ENCODE data around the gene P3H2.

P3H2 gene

DNA sequence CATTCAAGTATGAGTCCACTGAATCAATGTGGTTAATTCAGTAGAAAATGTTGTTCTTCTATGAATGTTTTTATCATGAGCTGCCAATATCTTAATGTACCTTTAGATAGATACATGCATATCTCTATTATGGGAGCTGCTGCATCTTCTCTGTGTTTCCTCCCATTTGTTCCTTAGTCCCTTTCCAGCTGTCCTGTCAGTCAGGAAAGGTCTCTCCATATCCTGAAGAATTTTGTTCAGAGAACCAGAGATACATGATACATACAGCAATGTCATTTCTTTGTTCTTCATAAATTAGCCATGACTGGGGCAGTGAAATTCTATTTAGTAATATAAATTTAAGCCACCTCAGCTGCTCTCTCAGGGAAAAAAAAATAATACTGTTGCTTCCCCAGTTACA lies 103.7 kb downstream of the P3H2 start:
- no peak for DNase-seq

DNA sequence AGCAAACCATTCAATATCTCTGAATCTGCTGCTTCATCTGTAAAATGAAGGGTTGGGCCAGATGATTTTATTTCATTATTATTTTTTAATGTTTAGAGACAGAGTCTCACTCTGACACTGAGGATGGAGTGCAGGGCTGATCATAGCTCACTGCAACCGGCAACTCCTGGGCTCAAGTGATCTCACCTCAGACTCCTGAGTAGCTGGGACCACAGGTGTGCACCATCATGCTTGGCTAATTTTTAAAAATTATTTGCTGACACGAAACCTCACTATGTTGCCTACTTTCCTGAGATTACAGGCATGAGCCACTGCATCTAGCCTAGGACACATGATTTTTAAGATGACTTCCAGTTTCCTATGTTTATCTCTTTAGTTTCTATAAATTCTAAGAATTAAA lies 105.8 kb downstream of the P3H2 start:
- no peak for DNase-seq

DNA sequence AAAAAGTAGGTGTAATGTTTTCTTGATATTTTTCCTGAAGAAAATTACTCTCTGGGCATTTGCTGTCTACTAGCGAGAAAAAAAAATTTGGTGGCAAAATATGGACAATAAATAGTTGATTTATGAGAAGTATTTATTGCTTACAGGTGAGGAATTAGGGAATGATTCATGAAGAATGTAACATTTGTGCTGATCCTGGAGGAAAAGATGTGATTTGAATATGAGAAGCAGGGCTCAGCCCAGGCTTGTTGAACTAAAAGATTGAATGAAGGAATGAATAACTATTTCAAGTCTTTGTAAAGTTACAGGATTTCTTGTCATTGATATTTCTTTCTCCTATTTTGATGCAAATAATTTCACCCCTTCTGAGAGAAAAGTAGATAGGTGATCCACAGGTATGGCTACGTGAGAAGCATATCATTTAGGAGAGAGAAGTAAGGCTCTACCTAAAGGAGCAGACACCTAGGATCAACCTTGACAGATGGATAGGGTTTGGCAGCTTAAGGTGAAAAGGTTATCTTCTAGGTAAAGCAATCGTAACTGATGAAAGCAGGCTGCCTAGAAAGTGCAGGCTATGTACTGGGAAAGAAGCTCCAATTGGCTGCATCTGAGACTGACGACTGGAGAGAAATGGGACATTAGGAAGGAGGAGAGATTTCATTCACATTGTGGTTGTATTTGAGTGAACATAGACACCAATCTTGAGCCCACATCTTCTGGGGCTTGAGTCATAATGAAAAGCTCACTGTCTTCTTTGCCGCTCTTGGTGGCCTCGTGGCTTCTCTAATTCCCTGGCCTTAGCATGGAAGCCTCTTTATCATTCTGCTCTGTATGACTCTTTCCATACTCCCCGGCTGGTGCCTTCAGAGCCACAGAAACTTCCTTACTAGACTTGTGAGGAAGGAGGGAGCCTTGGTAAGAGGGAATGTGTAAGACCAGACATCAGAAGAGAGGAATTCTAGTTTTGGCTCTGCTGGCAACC lies 106.5 kb downstream of the P3H2 start:
- no peak for DNase-seq

DNA sequence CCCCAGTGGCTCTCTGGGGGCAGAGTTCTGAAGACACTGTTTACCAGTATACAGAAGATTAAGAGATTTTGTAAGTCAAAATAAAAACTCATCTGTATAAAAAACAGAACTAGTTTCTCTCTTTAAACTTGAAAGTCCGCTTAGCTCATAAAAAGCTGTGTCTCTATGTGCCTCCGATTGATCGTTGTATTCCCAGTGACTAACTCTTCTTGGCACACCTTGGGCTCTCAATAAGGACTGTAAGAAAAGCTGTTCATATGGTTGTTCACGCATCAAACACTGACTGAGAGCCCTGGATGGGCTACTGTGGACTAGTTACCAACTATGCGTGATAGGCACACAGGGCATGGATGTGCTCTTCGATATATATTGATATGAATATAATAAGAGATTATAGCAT lies 107.9 kb downstream of the P3H2 start:
- no peak for DNase-seq

DNA sequence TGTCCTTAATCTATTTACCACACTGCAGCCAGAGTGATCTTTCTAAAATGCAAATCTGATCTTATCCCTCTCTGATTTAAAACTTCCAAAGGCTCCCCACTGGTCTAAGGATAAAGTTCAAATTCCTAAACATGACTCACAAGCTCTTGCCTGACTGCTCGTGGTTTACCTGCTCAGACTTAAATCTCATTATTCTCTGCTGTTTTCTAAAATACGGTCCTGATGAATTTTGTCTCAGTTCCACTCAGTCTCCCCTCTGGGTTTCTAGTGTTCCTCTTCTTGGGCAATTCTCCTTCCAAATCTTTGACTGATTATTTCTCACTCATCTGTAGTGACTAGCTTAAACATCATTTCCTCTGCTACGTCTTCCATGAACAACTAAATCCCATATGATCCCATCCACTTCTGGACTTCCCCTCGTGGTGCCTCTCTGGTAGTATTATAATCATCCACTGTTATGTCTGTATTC lies 108.3 kb downstream of the P3H2 start:
- no peak for DNase-seq

DNA sequence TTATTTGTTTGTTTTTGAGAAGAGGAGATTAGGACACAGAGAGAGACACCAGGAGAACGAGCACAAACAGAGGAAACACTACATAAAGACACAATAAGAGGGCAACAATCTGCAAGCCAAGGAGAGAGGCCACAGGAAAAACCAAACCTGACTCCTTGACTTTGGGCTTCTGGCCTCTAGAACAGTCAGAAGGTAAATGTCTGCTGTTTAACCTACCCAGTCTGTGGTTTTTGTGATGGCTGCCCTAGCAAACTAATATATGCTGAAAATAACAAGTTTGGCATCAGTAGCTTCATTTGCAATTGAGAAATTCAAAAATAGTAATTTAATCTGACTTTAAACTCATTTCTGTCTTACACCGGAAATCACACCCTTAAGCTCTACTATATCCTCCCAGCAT lies 110.2 kb downstream of the P3H2 start:
- DNase-seq = no peak

DNA sequence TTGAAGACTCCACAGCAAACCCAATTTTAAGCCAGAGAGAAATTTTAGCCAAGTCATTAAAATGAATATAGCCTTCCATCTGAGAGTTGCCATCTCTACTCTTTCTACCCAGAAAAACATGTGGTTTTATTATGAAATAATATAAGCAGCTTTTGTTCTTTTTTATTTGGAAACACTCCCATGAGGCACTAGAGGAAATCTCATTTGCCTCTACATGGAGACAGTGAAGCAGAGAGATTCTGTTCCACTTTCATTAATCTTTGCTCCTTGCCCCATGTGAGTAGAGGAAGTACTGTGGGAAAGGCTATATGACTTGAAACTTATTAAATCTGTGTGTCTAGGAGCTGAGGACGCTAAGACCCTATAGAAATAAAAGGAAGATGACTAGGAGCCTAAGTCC lies 111.1 kb downstream of the P3H2 start:
- no peak for DNase-seq

DNA sequence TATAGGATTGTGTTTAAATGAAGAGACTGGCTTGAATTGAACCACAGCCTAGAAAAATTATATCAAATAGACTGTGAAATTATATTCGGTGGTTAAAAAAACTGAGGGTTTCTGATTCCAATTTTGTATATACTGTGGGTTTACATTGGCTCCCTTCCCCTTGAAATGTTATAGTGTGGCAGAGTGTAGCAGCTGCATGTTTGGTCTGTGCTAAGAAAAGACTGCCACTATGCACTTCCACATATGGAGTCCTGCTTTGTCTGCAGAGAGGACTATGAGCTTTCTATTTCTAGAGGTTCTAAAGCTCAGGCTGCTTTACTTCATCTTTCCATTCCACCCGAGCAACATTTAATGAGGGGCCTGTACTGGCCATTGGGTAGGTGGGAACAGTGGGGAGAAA lies 112.3 kb downstream of the P3H2 start:
- DNase-seq = no peak

DNA sequence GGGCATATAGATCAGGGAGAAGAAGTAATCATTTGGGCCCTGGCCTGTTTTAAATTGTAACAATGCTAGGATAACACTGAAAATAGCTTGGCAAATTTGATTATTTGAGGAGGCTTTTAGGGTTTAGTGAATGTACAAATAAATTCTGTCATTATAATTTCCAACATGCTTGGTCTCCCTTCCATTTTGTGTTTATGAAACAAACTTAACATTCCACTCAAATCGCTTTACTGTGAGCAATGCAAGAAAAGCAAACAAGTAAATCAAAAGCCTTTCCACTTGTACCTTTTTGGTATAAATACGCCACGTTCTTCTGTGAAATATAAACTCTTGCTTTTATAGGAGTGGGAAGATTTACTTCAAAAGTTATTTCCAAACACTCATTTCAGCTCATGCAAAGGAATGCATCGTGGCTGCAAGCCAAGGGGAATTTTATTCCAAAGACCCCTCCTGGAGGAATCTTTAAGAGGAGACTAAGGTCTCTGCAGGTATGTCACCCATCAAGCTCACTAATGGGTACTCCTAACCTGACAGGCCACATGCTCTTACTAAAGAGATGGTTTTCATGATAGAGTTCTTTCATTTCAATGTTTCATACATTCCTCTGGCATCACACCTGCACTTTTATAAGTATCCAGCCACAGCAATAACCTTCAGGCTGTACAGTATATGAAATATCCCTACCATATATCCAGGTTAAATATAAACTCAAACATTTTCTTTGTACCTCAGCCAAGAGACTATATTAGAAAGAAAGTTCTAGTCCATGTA lies 115.2 kb downstream of the P3H2 start:
- no peak for DNase-seq

DNA sequence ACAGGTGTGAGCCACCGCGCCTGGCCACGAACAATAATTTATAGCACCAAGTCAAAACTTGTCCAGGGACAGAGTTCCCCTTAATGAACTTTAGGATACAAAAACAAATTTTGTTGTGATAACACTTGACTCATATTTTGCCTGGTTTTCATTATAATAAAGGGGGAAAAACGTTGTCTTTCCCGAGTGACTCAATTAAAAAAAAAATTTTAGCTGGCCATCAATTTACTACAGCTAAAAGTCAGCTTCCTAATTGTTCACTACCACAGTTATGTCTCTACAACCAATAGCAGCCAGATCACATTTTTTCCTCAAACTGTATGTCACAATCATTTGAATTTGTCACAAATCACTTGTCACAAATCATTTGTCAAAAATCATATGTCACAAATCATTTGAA lies 116.0 kb downstream of the P3H2 start:
- no peak for DNase-seq

DNA sequence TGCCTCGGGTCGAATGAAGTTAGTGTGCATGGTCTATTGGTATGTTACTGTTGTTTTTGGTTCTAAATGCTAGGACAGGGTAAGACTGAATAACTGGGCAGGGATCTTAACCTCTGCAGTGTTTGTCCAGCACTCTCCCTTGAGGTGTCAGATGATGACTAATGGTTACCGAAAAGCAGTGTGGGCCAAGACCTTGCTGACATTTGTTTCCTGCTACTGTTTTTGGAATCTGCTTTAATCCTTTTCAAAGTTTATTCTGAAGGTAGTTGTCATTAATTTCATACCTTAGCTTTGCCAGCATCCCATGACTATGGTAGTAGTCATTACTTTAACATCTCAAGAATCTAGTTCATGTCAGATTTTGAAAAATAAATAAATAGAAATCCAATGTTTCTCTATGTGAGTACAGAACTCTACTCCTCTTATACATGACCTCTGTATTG lies 117.0 kb downstream of the P3H2 start:
- no peak for DNase-seq

DNA sequence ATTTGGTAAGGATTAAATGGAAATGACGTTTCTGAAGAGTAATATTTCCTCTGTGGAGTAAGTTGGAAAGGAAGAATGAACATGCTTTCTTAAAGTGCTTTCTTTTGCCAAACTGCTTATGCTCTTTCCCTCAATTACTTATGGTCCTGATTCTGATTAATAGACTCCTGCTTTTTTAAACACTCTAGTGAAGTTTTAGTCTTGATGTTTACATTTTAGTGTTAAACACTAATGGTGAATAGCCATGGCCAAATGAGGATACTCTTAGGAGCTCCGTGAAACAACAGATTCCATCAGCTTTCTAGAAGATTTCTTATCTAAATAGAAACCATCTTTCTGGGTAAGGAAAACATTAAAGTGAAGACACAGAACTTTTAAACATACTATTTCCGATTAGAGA lies 117.6 kb downstream of the P3H2 start:
- no peak for DNase-seq

DNA sequence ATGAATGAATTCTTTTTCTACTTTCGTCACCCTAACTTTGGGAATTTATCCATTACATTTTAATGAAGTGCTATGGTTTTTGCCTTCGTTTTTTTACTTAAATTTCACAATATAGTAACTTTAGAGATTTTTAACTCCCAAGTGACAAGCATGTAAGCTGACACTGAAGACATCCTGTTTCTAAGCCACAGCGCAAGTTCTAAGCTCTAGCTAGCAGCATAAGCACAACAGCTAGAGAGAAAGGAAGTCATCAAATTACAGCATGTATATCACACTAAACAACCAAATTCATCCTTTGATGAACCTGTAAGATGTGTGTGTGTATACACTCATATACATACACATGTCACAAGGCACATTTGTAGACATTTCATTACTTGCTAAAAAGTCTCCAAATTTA lies 119.3 kb downstream of the P3H2 start:
- no peak for DNase-seq

DNA sequence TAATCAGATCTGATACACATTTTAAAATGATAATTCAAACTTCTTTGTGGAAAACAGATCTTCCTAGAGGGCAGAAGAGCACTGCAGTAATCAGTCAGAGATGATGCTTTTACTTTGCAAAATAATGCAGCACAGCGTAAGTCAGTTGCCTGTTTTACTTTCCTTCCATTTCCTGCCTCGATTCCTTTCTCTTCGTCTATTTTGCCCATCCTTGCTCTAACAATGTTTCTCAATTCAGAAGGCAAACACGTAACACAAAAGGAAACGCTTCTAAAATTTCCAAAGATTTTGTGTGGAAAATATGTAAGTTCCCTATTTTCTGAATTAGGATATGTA lies 119.9 kb downstream of the P3H2 start:
- DNase-seq = no peak

DNA sequence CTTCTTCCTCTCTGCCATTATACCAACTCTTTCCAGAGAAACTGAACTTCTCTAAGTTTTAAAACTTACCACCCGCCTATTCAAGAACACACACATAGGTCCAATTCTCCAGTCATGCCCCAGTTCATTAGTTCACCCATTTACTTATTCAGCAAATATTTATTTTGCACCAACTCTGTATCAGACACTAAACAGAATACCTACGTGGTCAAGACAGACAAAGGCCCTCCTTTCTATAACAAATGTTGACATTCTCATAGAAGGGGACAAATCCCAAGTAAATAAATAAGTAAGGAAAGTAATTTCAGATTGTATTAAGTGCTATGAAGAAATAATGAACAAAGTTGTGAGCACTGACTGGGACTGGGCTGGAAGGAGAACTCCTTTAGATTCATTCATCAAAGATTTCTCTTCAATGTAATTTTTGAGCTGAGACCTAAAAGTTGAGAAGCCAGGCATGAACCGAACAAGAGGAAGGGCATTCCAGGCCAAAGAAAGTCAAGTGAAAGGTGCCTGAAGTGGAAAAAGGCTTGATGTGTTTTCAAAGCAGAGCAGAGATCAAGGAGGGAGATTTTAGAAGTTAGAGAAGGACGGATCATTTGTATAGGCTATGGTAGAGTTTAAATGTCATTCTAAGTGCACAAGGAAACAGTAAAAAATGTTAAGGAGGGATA lies 120.4 kb downstream of the P3H2 start:
- DNase-seq = no peak

DNA sequence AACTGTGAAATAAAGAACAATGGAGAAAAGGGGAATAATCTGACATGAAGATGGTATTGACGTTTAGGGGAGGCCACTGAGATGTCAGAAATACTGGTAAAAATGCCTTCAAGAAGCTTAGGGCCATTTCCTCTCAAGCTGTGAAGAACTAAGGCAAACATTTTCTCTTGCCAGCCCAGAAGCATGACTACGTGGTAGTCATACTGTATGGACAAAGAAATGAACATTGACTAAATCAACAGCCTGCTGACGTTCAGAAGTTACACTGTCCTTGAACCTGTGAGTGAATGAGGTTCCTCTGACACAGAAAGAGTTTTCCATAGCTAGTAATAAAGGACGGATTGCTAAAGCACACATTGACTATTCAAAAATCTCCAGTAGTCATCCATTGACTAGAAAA lies 121.0 kb downstream of the P3H2 start:
- DNase-seq = no peak

DNA sequence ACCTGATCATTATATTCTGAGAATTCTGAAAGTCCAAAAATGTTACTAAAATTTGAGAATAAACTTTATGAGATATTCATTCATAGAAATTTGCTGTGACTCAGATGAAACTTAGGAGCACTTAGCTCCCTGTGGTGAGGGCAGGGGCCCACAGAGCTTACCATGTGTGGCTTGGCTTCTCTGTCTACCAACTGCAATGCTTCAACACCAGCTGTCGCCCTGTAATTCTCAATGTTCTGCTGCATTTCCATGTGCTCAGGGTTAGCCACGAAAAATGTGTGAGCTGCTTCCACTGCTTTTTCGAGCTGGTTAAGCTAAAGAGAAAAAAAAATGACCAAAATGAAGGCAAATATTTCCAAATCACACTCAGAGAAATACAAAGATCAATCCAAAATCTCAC lies 125.6 kb downstream of the P3H2 start:
- no peak for DNase-seq

DNA sequence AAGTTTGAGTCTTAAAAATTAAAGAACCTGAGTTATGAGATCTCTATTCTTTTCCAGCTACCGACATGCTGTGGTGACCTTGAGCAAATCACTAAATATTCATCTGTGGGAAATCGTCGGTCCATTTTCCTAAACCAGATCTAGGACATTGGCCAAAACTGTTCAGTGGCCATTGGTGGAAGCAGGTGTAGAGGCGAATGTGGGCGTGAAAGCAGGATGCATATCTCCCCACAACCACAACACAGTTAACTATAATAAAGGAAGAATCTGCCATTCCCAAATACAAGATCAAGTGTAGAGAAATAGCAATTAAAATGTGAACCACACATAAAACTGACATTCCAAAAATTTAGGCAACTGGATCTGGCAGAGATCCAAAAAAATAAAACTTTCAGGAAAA lies 129.9 kb downstream of the P3H2 start:
- DNase-seq = no peak

DNA sequence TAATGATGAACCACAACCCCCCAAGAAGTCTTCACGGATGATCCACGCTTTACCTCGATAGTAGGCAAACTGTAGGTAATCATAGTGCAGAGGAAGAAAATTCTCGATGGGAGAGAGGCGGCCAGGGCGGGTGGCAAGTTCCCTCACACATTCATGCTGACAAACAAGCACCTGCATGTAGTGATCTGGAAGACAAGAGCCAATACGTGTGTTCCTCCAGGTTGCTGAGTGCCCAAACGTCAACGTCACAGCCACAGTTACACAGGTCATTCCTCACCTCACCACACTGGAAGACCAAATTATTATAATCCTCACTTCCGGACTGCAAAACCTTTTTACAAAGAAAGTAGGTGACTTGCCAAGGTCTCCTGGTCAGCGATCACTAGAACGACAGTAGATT lies 131.8 kb downstream of the P3H2 start:
- no peak for DNase-seq

DNA sequence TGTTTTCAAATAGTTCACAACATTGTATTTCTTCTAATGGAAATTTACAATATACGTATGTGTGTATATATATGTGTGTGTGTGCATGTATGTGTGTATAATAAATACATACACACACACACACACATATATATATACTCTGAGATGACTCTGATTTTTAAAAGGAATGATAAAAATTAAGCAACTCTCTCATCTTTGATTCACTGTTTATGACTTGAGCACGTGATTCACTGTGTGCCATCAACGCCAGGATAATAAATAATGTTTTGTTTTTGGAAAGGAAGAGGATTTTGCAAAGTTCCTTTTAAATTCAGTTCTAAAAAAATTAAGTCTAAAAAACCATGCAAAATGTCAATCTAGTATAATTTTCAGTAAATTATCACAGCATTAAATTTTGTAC lies 132.4 kb downstream of the P3H2 start:
- DNase-seq = no peak

DNA sequence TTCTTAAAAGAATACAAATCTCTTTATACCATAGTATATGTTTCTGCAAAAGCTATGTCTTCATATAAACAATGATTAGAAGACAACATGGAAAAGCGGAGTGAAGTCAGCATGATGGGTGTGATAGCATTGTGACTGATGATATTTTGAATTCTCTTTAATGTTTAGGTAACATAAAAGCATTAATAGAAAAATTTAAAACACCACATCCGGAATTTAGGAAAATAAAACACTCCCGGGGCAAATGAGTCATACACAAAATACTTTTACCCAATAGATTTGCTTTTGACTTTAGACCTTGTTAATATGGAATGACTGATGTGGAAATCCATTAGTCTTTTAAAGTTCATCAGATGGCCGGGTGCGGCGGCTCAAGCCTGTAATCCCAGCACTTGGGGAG lies 134.7 kb downstream of the P3H2 start:
- DNase-seq = no peak

DNA sequence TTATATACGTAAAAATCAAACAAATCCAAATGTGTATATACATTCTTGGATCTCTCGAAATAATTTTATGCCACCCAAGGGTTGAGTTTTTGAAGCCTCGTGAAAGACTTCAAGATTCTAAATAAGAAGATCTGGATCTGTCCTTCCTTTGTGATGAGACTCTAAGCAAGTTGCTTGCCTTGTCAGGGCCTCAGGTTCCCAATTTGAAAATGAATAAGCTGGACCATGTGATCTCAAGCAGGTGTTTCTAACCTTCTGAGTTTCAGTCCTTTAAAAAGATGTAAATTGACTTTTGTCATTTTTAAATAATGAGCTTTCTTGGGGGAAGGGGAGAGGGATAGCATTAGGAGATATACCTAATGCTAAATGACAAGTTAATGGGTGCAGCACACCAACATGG lies 137.1 kb downstream of the P3H2 start:
- DNase-seq = no peak

DNA sequence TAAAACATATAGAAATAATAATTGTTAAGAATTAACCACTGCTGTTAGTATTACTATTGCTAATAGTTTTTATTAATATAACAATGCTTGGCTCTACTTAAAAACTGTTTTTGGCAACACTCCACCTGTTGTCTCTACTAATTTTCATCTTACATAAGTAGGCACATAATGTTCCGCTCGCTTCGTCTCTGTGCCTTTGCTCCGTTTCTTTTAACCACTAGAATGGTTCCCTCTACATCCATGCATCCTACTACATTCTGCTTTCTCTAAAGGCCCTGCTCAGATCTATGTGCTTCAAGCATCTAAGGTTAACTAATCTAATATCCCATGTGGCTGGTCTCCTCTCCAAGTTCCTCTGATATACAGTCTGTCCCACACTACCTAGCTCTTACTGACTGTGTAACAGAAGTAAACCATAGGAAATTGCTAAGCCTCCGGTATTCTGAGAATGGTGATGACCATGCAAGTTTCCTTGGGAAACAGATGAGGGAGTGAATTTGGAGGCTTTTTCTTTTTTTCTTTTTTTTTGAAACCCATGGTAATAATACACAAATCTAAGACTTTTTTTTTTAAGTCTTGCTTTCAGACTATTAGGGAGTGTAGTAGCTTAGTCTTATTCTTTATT lies 138.3 kb downstream of the P3H2 start:
- no peak for DNase-seq
